ENCODE results near the gene EDN3. TPM values are rescaled to one million over a fixed set of nuclear protein-coding genes. Genes with fewer than 3 reads are reported as not detected.

Gene EDN3
- total RNA-seq, 1 donor from 2014 or later, result 0.87 TPM

GRCh38 chr20:59307270-59307669 lies 6.9 kb downstream of the EDN3 start:
- ATAC-seq, result no peak
- DNase-seq, result no peak
- Histone ChIP-seq H3K27ac (no peak overlapping the region), H3K4me3 (no peak overlapping the region), H3K9me3 (no peaks in the 10 kb centered on the region), H3K36me3 (no peaks in the 10 kb centered on the region), H3K4me1 (no peaks in the 10 kb centered on the region), H3K27me3 (peaks cover 2% of the 10 kb centered on the region)
- intact Hi-C loops (cut with DNase I), result no loop called here
- TF ChIP-seq CTCF (IDR thresholded peaks at IDR 0.05), result no peak

- H3K4me1 ChIP-seq, result no peaks in the 10 kb centered on the region
- no peak overlapping the region for H3K27ac ChIP-seq
- no peaks in the 10 kb centered on the region for H3K36me3 ChIP-seq
- no peak overlapping the region for H3K4me3 ChIP-seq
- H3K27me3 ChIP-seq, result no peaks in the 10 kb centered on the region
- ATAC-seq (no peak), DNase-seq (no peak)
- intact Hi-C loops (cut with DNase I), result no loop called here
- no peak for TF ChIP-seq CTCF (IDR thresholded peaks at IDR 0.05)
- no peaks in the 10 kb centered on the region for H3K9me3 ChIP-seq
Observed at GRCh38 chr20:59308493-59309201, 8.2 kb downstream of the EDN3 start.

- intact Hi-C loops (cut with DNase I), result no loop called here
- Histone ChIP-seq H3K9me3 (no peaks in the 10 kb centered on the region), H3K36me3 (no peaks in the 10 kb centered on the region), H3K4me1 (no peaks in the 10 kb centered on the region), H3K27me3 (peaks cover 2% of the 10 kb centered on the region), H3K27ac (no peak overlapping the region), H3K4me3 (no peak overlapping the region)
- DNase-seq (no peak), ATAC-seq (no peak)
- no peak for TF ChIP-seq CTCF (IDR thresholded peaks at IDR 0.05)
Observed at GRCh38 chr20:59309218-59309617, 8.8 kb downstream of the EDN3 start.

- Histone ChIP-seq H3K36me3 (no peaks in the 10 kb centered on the region), H3K27me3 (peaks cover 8% of the 10 kb centered on the region), H3K9me3 (no peaks in the 10 kb centered on the region), H3K4me3 (no peak overlapping the region), H3K4me1 (no peaks in the 10 kb centered on the region), H3K27ac (no peak overlapping the region)
- intact Hi-C loops (cut with DNase I), result no loop called here
- DNase-seq, result no peak
- no peak for ATAC-seq
- TF ChIP-seq CTCF (IDR thresholded peaks at IDR 0.05), result no peak
Observed at GRCh38 chr20:59314997-59315396, 14.6 kb downstream of the EDN3 start.

- DNase-seq (no peak), ATAC-seq (peak; percentile 46)
- intact Hi-C loops (cut with DNase I), result no loop called here
Observed at GRCh38 chr20:59316911-59317731, 16.7 kb downstream of the EDN3 start.

More at GRCh38 chr20:59316911-59317731, 16.7 kb downstream of the EDN3 start:
- Histone ChIP-seq H3K4me1 (no peaks in the 10 kb centered on the region), H3K36me3 (no peaks in the 10 kb centered on the region), H3K27ac (no peak overlapping the region), H3K27me3 (peaks cover 8% of the 10 kb centered on the region), H3K9me3 (no peaks in the 10 kb centered on the region), H3K4me3 (no peak overlapping the region)
- no peak for TF ChIP-seq CTCF (IDR thresholded peaks at IDR 0.05)

Data from upper lobe of right lung (tissue), 1 donor.